Measurements from ENCODE around the gene GPX2. TPM values are rescaled to one million over a fixed set of nuclear protein-coding genes. Genes with fewer than 3 reads are reported as not detected.

Gene GPX2
- polyA plus RNA-seq, 3 donors = not detected

DNA sequence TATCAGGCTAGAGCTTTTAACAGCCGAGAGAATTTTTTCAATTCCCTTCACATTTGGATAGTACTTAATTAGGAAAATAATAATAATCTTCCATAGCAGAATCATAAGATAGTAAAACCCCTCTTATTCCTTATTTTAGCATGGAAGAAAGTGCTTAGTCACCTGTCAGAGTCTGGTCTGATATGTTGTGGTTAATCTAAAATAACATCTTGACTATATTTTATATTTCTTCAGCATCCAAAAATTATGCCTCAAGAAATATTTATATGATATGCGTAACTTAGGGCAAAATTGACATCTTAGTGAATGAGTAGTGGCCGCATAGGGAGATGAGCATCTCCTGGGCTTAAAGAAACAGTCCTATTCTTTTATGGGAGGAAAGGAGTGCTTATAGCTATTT is 15.5 kb downstream of the GPX2 start:
- H3K4me2 ChIP-seq (replicated peaks; ENCODE audit: extremely low read depth, low read length, poor library complexity, severe bottlenecking) = no peak overlapping the region
- peaks cover 74 to 84% of the 10 kb centered on the region in 2 donors for H3K36me3 ChIP-seq (replicated peaks in 1 of 2; ENCODE audit: control insufficient read depth in 1 of 2, insufficient read depth in 2 of 2, low read length in 2 of 2)
- intact Hi-C loops (cut with micrococcal nuclease) = no loop called here
- H3K27me3 ChIP-seq (ENCODE audit: control insufficient read depth in 2 of 2, insufficient read depth in 2 of 2, low read length in 2 of 2) = no peaks in the 10 kb centered on the region
- peak overlapping the region in 1 of 2 donors; percentile 49 for H3K27ac ChIP-seq (ENCODE audit: low read depth in 1 of 2, low read length in 2 of 2)
- TF ChIP-seq, protein P1, sequence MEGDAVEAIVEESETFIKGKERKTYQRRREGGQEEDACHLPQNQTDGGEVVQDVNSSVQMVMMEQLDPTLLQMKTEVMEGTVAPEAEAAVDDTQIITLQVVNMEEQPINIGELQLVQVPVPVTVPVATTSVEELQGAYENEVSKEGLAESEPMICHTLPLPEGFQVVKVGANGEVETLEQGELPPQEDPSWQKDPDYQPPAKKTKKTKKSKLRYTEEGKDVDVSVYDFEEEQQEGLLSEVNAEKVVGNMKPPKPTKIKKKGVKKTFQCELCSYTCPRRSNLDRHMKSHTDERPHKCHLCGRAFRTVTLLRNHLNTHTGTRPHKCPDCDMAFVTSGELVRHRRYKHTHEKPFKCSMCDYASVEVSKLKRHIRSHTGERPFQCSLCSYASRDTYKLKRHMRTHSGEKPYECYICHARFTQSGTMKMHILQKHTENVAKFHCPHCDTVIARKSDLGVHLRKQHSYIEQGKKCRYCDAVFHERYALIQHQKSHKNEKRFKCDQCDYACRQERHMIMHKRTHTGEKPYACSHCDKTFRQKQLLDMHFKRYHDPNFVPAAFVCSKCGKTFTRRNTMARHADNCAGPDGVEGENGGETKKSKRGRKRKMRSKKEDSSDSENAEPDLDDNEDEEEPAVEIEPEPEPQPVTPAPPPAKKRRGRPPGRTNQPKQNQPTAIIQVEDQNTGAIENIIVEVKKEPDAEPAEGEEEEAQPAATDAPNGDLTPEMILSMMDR (IDR thresholded peaks at IDR 0.05) = no peak
- Mint-ChIP-seq H3K36me3 (peaks cover 50 to 52% of the 10 kb centered on the region in 2 donors), H3K27me3 (ENCODE audit: low read depth in 3 of 3) (no peaks in the 10 kb centered on the region), H3K4me3 (no peak overlapping the region), H3K9me3 (no peaks in the 10 kb centered on the region), H3K27ac (peak overlapping the region in 1 of 7 donors; percentile 17), H3K4me1 (no peaks in the 10 kb centered on the region)
- peaks cover 97% of the 10 kb centered on the region for H4K20me1 ChIP-seq (ENCODE audit: insufficient read depth, low read length)
- H3K9ac ChIP-seq (ENCODE audit: insufficient read depth, low read length, poor library complexity, severe bottlenecking) = no peak overlapping the region
- no peak overlapping the region for H2AFZ ChIP-seq (ENCODE audit: insufficient read depth, low read depth, low read length, poor library complexity, severe bottlenecking)
- no peak for DNase-seq
- H3K79me2 ChIP-seq (ENCODE audit: insufficient read depth, low read length) = peaks cover 49% of the 10 kb centered on the region
- WGBS (ENCODE audit: insufficient coverage) = 40% methylated on average over 1 of the region's 3 CpGs
- no peaks in the 10 kb centered on the region for H3K4me1 ChIP-seq (ENCODE audit: control insufficient read depth in 1 of 2, insufficient read depth in 2 of 2, low read length in 2 of 2)
- H3K9me3 ChIP-seq (replicated peaks in 1 of 2; ENCODE audit: control insufficient read depth in 1 of 2, insufficient read depth in 1 of 2, low read length in 2 of 2) = no peaks in the 10 kb centered on the region
- no peak overlapping the region for H3K4me3 ChIP-seq (replicated peaks in 1 of 3; ENCODE audit: low read depth in 2 of 3, low read length in 3 of 3)

DNA sequence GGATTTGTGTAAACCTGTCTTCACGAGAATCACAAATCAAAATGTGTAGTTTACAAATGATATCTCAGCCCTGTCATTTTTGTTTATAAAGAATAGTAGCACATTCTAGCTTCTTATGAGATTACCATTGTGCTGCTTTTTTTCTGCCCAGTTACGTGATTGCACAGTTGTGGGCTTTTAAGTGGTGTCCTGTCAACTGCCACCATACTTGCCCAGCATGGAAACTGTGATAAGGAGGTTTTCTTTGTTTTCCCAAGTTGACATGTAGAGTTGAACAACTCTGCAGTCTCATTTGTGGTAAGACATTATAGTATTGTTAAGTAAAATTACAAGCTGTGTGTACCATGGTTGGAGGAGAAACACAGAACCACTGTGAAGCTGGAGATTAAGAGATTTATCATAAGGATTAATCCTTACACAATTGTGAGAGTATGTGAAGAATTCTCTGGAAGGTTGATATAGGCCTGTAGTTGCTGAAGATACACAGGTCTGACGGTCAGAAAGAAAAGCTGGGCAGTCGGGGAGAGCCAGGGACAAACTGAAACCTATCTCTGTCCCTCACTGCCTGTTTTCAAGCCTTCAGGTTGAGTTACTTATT is 16.0 kb downstream of the GPX2 start:
- no peaks in the 10 kb centered on the region for H3K9me3 ChIP-seq (replicated peaks in 1 of 2; ENCODE audit: control insufficient read depth in 1 of 2, insufficient read depth in 1 of 2, low read length in 2 of 2)
- H3K4me3 ChIP-seq (replicated peaks in 1 of 3; ENCODE audit: low read depth in 2 of 3, low read length in 3 of 3) = no peak overlapping the region
- no peak overlapping the region for H3K9ac ChIP-seq (ENCODE audit: insufficient read depth, low read length, poor library complexity, severe bottlenecking)
- H3K36me3 ChIP-seq (replicated peaks in 1 of 2; ENCODE audit: control insufficient read depth in 1 of 2, insufficient read depth in 2 of 2, low read length in 2 of 2) = peaks cover 69 to 84% of the 10 kb centered on the region in 2 donors
- H3K4me2 ChIP-seq (replicated peaks; ENCODE audit: extremely low read depth, low read length, poor library complexity, severe bottlenecking) = no peak overlapping the region
- no peak overlapping the region for H2AFZ ChIP-seq (ENCODE audit: insufficient read depth, low read depth, low read length, poor library complexity, severe bottlenecking)
- H3K27me3 ChIP-seq (ENCODE audit: control insufficient read depth in 2 of 2, insufficient read depth in 2 of 2, low read length in 2 of 2) = no peaks in the 10 kb centered on the region
- peaks cover 54% of the 10 kb centered on the region for H3K79me2 ChIP-seq (ENCODE audit: insufficient read depth, low read length)
- no CpG with 5 or more reads among the region's 4 CpGs for WGBS (ENCODE audit: insufficient coverage)
- peak overlapping the region in 1 of 2 donors; percentile 49 for H3K27ac ChIP-seq (ENCODE audit: low read depth in 1 of 2, low read length in 2 of 2)
- peak overlapping the region in 1 of 7 donors; percentile 25 for H3K27ac Mint-ChIP-seq
- H3K9me3 Mint-ChIP-seq = no peaks in the 10 kb centered on the region
- H3K4me1 Mint-ChIP-seq = no peaks in the 10 kb centered on the region
- intact Hi-C loops (cut with micrococcal nuclease) = no loop called here
- no peaks in the 10 kb centered on the region for H3K27me3 Mint-ChIP-seq (ENCODE audit: low read depth in 3 of 3)
- no peaks in the 10 kb centered on the region for H3K4me1 ChIP-seq (ENCODE audit: control insufficient read depth in 1 of 2, insufficient read depth in 2 of 2, low read length in 2 of 2)
- DNase-seq = no peak
- TF ChIP-seq, protein P1 (IDR thresholded peaks at IDR 0.05) = no peak
- no peak overlapping the region for H3K4me3 Mint-ChIP-seq
- H3K36me3 Mint-ChIP-seq = peaks cover 45 to 50% of the 10 kb centered on the region in 2 donors
- peaks cover 97% of the 10 kb centered on the region for H4K20me1 ChIP-seq (ENCODE audit: insufficient read depth, low read length)
